ENCODE data around the gene ERVMER34-1. TPM values are rescaled to one million over a fixed set of nuclear protein-coding genes. Genes with fewer than 3 reads are reported as not detected.

The ERVMER34-1 gene
- polyA plus RNA-seq, 3 donors: not detected

DNA sequence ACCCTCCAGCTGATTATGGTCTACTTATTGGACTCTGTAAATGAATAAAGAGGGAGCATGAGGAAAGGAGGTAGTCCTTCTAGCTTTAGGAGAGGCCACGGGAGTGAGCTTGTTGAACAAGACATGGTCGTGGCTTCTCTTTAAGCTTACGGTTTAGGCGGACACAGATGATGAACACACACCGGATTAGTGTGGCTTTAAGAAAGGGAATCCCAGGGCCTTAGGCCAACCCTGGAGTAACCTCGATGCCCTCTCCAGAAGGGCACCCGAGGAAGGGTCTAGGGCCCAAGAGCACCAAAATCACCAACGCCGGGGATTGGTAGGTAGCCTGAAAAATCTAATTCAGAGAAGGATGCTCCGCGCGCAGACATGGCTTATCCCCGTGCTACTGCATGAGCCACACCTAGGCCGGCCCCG, 39.4 kb downstream of the ERVMER34-1 start:
- Mint-ChIP-seq H3K4me3 (peak overlapping the region; percentile 72 to 76), H3K27me3 (ENCODE audit: low read depth in 3 of 3) (peaks cover 1 to 12% (median 5%) of the 10 kb centered on the region in 3 donors), H3K9me3 (peaks cover 0 to 3% (median 0%) of the 10 kb centered on the region in 7 donors), H3K4me1 (peaks cover 25% of the 10 kb centered on the region), H3K27ac (peak overlapping the region in 1 of 7 donors; percentile 18), H3K36me3 (peaks cover 14 to 22% of the 10 kb centered on the region in 2 donors)
- peaks cover 8 to 19% of the 10 kb centered on the region in 2 donors for H3K36me3 ChIP-seq (replicated peaks in 1 of 2; ENCODE audit: control insufficient read depth in 1 of 2, insufficient read depth in 2 of 2, low read length in 2 of 2)
- H3K9ac ChIP-seq (ENCODE audit: insufficient read depth, low read length, poor library complexity, severe bottlenecking): peak overlapping the region; percentile 76
- H3K4me2 ChIP-seq (replicated peaks; ENCODE audit: extremely low read depth, low read length, poor library complexity, severe bottlenecking): peak overlapping the region; percentile 87
- peaks cover 12 to 14% of the 10 kb centered on the region in 2 donors for H3K4me1 ChIP-seq (ENCODE audit: control insufficient read depth in 1 of 2, insufficient read depth in 2 of 2, low read length in 2 of 2)
- H3K4me3 ChIP-seq (replicated peaks in 1 of 3; ENCODE audit: low read depth in 2 of 3, low read length in 3 of 3): peak overlapping the region in 2 of 3 experiments; percentile 61 to 78
- TF ChIP-seq, protein P1, sequence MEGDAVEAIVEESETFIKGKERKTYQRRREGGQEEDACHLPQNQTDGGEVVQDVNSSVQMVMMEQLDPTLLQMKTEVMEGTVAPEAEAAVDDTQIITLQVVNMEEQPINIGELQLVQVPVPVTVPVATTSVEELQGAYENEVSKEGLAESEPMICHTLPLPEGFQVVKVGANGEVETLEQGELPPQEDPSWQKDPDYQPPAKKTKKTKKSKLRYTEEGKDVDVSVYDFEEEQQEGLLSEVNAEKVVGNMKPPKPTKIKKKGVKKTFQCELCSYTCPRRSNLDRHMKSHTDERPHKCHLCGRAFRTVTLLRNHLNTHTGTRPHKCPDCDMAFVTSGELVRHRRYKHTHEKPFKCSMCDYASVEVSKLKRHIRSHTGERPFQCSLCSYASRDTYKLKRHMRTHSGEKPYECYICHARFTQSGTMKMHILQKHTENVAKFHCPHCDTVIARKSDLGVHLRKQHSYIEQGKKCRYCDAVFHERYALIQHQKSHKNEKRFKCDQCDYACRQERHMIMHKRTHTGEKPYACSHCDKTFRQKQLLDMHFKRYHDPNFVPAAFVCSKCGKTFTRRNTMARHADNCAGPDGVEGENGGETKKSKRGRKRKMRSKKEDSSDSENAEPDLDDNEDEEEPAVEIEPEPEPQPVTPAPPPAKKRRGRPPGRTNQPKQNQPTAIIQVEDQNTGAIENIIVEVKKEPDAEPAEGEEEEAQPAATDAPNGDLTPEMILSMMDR (IDR thresholded peaks at IDR 0.05): no peak
- 24% methylated on average over 15 of the region's 15 CpGs for WGBS (ENCODE audit: insufficient coverage)
- no peak overlapping the region for H3K27ac ChIP-seq (ENCODE audit: low read depth in 1 of 2, low read length in 2 of 2)
- no peaks in the 10 kb centered on the region for H4K20me1 ChIP-seq (ENCODE audit: insufficient read depth, low read length)
- intact Hi-C loops (cut with micrococcal nuclease): loop anchor here (5.0 to 10.0 kb wide), 3 partner anchors 143 to 660 kb away; partner anchors contain the start of gene RASL11B (in 1 of the 2)
- H3K27me3 ChIP-seq (ENCODE audit: control insufficient read depth in 2 of 2, insufficient read depth in 2 of 2, low read length in 2 of 2): no peaks in the 10 kb centered on the region
- H3K9me3 ChIP-seq (replicated peaks in 1 of 2; ENCODE audit: control insufficient read depth in 1 of 2, insufficient read depth in 1 of 2, low read length in 2 of 2): no peaks in the 10 kb centered on the region
- DNase-seq: no peak
- peak overlapping the region; percentile 92 for H2AFZ ChIP-seq (ENCODE audit: insufficient read depth, low read depth, low read length, poor library complexity, severe bottlenecking)
- peaks cover 5% of the 10 kb centered on the region for H3K79me2 ChIP-seq (ENCODE audit: insufficient read depth, low read length)

DNA sequence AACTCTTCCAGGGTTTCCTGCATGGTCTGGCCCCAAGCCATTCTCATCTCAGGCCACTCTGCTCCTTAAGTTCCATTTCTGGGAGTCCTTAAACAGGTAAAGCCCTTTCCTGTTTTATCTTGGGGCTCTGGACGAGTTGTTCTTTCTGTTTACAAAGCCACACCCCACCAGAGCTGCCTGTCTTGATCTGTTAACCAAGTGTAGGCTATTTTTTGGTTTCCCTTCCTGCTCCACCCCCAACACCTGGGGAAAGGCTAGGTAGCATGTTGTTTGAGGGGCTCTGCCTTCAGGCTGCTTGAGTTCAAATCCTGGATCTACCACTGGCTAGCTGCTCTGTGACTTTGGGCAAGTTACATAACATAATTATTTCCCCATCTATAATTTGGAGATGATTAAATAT, 40.0 kb downstream of the ERVMER34-1 start:
- Histone ChIP-seq H3K4me2 (replicated peaks; ENCODE audit: extremely low read depth, low read length, poor library complexity, severe bottlenecking) (no peak overlapping the region), H3K4me1 (ENCODE audit: control insufficient read depth in 1 of 2, insufficient read depth in 2 of 2, low read length in 2 of 2) (peaks cover 12 to 14% of the 10 kb centered on the region in 2 donors), H3K9ac (ENCODE audit: insufficient read depth, low read length, poor library complexity, severe bottlenecking) (no peak overlapping the region), H3K27me3 (ENCODE audit: control insufficient read depth in 2 of 2, insufficient read depth in 2 of 2, low read length in 2 of 2) (no peaks in the 10 kb centered on the region), H2AFZ (ENCODE audit: insufficient read depth, low read depth, low read length, poor library complexity, severe bottlenecking) (no peak overlapping the region), H4K20me1 (ENCODE audit: insufficient read depth, low read length) (no peaks in the 10 kb centered on the region), H3K36me3 (replicated peaks in 1 of 2; ENCODE audit: control insufficient read depth in 1 of 2, insufficient read depth in 2 of 2, low read length in 2 of 2) (peaks cover 8 to 13% of the 10 kb centered on the region in 2 donors), H3K27ac (ENCODE audit: low read depth in 1 of 2, low read length in 2 of 2) (no peak overlapping the region), H3K9me3 (replicated peaks in 1 of 2; ENCODE audit: control insufficient read depth in 1 of 2, insufficient read depth in 1 of 2, low read length in 2 of 2) (no peaks in the 10 kb centered on the region), H3K4me3 (replicated peaks in 1 of 3; ENCODE audit: low read depth in 2 of 3, low read length in 3 of 3) (no peak overlapping the region), H3K79me2 (ENCODE audit: insufficient read depth, low read length) (peaks cover 5% of the 10 kb centered on the region)
- Mint-ChIP-seq H3K4me1 (peaks cover 25% of the 10 kb centered on the region), H3K4me3 (peak overlapping the region in 1 of 2 donors; percentile 37), H3K27ac (no peak overlapping the region), H3K9me3 (peaks cover 0 to 3% (median 0%) of the 10 kb centered on the region in 7 donors), H3K36me3 (peaks cover 14 to 22% of the 10 kb centered on the region in 2 donors), H3K27me3 (ENCODE audit: low read depth in 3 of 3) (peaks cover 1 to 12% (median 5%) of the 10 kb centered on the region in 3 donors)
- intact Hi-C loops (cut with micrococcal nuclease): loop anchor here (5.0 to 10.0 kb wide), 3 partner anchors 144 to 661 kb away; partner anchors contain the start of gene RASL11B (in 1 of the 2)
- no peak for DNase-seq
- TF ChIP-seq, protein P1 (IDR thresholded peaks at IDR 0.05): no peak
- WGBS (ENCODE audit: insufficient coverage): no CpG with 5 or more reads among the region's 1 CpG
